Middle frontal gyrus (tissue), 1 donor: ENCODE measurements around the gene PHC2.
A peak's percentile ranks its signal among the peaks of the same experiment; 100 is the strongest.
"Not testable (repeated sequence)": the region's sequence is repeated elsewhere in the genome, so short reads cannot be mapped to it uniquely, and the experiment has no call there.

Experiments used
- DNase-seq: peaks from one replicate; pipeline ENCODE4 v3.0.0-alpha.2; 2015; ENCODE audit warnings: low spot score; ENCODE audit errors: extremely low spot score

The PHC2 gene

DNA sequence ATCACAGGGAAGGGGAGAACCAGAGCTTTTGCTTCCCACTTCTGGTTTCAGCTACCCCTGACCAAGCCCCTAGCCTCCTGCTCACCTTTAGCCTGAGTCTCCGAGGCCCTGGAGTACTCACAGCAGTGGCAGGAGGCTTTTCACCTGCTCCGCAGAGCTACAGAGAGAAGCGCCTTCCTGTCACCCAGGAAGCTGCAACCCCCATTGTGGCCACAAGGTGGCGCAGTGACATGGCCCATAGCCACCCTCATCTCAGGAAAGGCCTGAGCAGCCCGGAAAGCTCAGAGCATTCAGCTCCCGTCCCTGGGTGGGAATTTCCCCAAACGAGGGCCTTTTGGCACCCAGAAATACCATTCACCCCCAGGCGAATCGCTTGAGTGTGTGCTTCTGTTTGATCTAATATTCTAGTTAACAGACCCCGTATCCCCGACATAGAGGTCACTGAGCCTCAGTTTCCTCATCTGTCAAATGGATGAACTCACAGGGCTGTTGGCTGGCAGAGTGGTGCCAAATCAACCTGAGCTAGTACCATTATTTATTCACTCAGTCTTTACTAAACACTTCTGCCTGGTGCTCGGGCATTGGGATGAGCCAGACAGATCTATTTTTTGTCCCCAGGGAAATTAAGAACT, 135.3 kb downstream of the PHC2 start:
- DNase-seq: peak; percentile 79

DNA sequence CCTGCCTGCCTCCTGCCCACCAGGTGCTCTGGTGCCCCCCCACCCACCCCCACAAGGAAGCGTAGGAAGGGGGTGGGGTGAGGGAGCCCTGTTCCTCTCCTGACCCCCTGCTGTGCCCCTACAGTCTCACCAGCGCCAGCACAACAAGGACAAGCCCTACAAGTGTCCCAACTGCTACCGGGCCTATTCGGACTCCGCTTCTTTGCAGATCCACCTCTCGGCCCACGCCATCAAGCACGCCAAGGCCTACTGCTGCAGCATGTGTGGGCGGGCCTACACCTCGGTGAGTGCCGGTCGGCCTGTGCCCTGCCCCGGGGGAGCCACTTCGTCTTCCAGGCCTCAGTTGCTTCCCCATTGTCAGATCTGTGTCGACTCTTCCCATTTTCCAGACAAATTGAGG, 135.9 kb downstream of the PHC2 start:
- DNase-seq: no peak

DNA sequence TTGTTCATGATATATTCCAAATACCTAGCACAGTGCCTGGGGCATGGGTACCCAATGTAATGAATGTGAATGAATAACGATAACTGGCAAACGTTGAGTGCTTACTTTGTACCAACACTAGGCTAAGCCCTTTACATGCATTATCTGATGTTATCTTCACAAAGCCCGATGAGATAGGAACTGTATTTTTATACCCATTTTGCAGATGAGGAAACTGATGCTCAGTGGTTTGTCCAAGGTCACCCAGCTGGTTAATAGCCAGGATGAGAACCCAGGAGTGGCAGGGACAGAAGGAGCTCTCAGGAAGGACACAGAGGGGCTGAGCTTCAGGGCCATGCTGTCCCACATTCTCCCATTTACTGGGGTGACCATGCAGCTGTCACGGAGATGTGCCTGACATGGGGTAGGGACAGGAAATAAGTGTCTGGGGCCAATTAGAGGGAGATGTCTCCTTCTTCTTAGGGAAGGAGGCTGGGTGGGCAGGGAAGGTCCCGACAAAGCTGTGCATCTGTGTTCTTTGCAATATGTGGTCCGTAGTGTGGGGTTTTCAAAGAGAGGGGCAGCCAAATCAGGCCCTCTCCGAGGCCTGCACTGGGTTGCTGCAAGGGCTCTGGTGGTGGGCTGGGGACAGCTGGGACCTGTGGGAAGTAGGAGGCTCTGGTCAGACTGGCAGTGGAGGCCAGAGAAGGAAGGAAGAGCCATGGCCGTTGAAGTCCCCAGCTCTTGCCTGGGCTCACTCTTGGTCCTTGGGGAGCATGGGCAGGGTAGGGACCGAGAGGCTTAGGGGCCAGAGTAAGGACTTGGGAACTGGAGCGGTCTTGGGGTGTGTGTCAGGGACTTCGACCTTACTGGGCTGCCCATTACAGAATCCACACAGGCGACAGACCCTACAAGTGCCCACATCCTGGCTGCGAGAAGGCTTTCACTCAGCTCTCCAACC, 136.6 kb downstream of the PHC2 start:
- DNase-seq: no peak

DNA sequence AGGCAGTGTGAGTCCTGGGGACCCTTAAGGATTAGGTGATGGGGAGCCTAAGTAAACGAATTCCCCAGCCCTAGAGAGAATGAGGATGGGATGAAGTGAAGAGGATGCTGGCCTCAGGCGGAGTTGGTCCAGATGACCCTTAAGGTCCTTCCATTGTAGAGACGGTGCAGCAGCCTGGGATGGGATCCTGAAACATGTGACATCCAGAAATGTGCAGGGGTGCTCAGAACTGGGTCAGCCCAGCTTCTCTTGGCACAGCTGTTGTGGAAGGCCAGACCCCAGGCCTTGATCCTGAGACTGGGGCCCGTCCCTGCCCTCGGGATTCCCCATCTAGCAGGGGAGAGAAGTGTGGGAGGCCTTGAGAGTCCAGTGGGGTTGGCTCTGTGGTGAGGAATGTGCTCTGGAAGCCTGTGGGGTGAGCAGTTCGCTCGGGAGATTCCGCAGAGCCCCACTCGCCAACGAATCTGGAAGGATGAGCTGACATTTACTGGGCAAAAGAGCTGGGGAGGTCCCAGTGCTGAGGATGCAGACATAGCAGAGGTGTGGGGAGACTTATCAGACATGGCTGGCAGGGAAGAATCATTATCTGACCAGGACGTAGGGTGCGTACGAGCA, 138.1 kb downstream of the PHC2 start:
- DNase-seq: no peak

DNA sequence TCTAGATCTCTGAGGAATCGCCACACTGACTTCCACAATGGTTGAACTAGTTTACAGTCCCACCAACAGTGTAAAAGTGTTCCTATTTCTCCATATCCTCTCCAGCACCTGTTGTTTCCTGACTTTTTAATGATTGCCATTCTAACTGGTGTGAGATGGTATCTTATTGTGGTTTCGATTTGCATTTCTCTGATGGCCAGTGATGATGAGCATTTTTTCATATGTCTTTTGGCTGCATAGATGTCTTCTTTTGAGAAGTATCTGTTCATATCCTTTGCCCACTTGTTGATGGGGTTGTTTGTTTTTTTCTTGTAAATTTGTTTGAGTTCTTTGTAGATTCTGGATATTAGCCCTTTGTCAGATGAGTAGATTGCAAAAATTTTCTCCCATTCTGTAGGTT, 140.3 kb downstream of the PHC2 start:
- DNase-seq: not testable (repeated sequence)

DNA sequence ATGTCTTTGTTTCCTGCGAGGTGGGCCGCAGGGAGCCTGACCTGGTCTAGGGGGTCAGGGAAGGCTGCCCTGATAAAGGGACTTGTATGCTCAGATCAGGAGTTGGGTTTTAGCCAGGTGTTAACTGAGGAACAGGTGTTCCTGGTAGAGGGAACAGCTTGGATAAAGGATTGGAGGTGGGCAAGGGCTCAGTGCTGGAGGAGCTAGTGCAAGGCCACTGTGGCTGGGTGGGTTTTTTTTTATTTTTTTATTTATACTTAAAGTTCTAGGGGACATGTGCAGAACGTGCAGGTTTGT, 141.1 kb downstream of the PHC2 start:
- no peak for DNase-seq

DNA sequence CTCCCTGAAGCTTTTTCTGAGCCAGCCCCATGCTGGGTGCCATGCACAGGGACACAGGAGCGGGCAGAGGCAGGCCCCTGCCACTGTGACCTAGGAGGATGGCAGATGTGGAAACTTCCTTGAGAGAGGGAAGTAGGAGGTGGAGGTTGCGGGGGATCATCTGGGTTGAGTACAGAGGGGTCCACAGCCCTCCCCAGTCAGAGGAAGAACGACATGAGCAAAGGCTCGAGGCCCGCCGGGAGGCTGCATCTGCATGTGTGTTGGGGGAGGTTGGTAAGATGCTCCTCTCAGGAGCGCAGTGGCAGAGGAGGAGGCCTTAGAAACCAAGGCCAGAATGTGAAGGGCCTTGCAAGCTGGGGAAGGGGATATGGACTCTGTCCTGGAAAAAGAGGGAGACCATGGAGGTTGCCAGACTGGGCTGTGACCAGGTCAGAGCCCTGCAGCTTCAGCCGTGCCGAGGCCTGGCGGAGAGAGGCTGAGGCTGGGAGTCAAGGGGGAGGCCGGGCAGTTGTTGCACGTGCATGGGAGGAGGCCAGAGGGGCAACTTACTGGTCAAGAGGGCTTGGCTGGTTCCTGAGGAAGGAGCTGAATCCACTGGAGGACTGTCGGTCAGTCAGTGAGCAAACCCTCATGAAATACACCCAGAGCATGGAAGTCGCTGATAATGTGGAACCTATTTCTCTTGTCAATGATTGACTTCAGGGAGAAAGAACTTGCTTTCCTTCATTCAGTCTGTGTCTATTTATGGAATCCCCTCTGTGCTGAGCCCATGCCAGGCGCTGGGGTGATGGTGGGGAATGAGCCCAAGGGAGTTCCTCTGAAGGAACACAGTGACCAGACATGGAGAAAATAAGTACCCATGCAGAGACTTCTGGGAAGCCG, 141.7 kb downstream of the PHC2 start:
- no peak for DNase-seq

DNA sequence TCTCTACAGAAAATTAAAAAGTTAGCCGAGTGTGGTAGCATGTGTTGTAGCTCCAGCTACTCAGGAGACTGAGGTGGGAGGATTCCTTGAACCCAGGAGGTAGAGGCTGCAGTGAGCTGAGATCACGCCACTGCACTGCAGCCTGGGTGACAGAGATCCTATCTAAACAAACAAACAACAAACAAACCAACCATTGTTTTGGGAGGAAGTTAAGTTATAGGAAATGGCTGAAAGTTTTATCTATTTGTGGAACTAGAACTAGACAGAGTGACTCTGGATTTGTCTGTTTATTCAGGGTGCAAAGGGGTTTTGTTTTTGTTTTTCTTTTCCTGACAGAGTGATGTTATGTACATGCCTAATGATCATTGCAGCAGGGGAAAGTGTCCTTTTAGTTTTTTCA, 143.6 kb downstream of the PHC2 start:
- DNase-seq: no peak

DNA sequence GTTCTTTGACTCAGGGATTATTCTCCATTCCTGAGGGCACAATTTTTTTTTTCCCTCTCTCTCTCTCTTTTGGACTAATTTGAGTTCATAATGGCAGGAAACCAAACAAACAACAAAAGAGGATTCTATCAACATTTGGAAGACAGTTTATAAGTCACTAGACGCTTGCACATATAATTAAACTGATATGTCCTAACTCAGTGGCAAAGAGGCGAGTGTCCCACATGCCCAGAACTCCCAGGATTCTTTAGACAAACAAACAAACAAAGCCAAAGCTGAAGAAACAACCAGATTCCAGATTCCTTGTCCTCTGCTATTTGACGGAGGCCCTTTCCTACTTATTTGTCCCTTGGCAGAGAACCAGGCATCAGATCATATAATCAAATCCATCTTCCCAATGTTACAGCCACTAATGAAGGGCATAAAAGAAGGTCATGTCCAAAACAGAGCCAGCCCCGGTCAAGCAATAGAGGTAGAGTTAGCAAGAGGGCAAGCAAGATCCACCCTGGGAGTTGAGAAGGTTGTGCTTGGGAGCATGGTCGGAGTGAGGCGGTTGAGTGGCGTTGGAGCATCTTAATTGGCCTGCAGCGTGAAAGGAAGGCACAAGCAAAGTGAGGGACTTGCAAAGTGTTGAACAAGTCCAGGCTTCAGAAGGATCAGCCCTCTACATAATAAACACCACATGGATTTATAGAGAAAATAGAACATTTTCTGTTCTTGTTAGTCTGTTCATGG, 144.3 kb downstream of the PHC2 start:
- DNase-seq: no peak

DNA sequence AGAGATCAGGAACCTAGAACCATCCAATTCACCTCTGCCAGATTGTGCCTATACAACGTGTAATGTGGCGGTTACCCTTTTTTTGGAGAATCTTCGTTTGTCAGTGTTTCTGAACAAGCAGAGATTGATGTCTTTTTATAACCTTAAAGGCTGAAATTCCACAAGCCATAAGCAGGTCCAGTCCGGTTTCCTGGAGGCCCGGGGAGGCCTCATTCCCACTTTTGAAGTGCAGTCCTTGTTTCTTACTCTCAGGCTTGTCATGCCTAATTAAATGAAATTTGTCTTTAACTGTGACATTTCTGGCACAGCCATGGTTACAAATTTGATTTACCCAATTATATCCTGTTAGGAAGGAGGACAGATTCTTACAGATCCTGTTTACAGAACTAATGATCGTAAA, 146.8 kb downstream of the PHC2 start:
- DNase-seq: no peak

DNA sequence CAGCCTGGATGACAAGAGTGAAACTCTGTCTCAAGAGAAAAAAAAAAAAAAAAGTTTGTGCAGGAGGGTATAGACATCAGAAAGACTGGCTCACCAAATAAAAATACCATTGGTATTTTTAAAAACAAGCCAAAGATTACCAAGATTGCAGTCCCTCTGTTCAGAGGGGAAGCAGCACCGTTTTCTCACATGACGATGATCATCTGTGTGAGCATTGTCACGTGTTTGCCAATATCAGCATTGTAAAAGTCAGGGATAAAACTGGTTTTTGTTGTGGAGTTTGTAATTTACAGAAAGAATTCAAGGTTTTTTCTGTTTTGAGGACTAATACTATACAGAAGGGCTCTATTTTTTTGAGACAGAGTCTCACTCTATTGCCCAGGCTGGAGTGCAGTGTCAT, 148.1 kb downstream of the PHC2 start:
- DNase-seq: no peak

DNA sequence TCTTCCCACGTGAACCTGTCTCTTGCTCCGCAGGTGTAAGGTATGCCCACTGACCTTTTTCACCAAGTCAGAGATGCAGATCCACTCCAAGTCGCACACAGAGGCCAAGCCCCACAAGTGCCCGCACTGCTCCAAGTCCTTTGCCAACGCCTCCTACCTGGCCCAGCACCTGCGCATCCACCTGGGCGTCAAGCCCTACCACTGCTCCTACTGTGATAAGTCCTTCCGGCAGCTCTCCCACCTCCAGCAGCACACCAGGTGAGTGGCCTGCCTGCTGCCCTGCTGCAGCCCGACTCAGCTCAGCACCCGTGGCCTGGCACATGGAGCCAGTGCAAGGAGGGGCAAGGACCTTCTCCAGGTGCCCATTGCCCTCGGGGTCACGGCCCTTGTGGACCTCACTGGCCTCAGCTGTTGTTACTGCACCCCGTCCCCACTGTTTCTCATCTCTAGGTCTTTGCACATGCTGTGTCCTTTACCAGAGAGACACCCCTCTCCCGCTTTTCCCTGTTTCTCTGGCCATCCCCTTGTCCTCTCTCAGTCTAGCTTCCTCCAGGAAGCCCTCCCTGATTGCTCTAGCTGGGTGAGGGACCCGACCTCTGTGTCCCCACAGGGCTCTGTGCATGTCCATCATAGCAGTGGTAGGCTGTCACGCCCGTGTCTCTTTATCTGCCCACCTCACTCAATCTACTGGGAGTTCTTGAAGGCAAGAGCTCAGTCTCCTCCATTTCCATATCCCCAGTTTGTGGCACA, 149.2 kb downstream of the PHC2 start:
- no peak for DNase-seq

DNA sequence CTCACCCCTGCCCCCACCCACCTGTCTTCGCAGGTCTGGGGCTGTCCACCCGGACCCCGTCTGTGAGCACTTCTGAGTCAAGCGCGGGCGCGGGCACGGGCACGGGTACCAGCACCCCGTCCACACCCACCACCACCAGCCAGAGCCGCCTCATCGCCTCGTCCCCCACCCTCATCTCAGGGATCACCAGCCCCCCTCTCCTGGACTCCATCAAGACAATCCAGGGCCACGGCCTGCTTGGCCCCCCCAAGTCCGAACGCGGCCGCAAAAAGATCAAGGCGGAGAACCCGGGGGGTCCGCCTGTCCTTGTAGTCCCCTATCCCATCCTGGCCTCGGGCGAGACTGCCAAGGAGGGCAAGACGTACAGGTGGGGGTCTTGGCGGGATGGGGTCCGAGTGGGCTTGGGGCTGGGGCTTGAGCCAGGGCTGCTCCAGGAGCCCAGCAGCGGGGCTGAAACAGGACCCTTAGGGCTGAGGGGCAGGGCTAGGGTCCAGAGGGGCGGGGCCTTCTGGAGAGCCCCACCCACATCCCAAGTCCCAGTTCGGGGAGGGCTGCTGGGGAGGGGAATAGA, 150.7 kb downstream of the PHC2 start:
- no peak for DNase-seq

DNA sequence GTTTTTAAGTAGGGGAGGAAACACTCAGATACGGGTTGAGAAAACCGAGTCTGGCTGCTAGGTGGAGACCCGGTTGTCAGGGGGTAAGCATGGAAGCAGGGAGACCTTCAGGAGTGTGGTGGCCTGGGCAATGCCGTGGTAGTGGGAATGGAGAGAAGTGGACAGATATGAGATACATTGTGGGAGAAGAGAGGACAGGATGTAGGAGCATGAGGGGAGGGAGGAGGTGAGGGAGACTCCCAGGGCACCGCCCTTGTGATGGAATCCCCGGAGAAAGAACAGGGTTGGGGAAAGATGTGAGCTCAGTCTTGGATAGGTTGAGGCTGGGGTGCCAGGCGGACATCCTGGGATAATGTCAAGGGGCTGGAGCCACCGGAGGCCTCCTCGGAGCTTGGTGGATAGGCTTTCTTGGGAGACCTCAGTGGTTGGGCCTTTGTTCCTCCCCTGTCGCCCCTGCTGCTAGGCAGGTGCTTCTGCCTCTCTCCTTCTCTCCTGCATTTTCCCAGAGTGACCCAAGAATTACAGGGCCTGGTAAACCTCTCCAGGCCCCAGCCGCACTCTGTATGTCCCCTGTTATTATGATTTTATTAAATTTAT, 153.3 kb downstream of the PHC2 start:
- no peak for DNase-seq

DNA sequence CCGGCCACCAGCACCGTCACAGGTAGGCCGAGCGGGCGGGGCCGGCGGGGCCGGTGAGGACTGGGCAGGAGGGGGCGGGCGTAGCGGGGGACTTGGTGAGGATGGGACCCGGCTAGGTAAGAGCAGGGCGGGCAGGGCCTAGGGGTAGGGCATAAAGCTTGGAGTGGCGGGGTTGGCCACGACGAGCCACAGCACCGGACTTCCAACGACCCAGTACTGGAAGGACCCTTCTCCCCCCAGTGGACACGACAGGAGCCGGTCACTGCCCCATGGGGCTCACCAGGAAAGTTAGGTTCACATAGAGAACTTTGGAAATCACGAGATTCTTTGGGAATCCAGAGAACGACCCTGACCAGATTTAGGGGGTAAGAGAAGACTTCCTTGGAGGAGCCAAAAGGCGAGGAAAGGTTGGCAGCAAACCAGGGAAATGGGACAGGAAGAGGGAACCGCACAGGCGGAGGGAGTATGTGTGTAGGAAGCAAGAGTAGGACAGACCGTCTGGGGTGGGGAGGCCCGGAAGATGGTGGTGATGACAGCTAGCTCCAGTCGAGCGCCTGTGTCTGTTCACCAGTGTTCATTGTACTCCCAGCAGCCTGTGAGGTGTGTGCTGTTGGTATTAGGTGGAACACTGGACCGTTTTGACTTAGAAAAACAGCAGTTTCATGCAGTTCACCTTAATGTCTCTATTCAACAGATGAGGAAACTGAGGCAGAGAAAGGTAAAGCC, 154.2 kb downstream of the PHC2 start:
- DNase-seq: no peak

DNA sequence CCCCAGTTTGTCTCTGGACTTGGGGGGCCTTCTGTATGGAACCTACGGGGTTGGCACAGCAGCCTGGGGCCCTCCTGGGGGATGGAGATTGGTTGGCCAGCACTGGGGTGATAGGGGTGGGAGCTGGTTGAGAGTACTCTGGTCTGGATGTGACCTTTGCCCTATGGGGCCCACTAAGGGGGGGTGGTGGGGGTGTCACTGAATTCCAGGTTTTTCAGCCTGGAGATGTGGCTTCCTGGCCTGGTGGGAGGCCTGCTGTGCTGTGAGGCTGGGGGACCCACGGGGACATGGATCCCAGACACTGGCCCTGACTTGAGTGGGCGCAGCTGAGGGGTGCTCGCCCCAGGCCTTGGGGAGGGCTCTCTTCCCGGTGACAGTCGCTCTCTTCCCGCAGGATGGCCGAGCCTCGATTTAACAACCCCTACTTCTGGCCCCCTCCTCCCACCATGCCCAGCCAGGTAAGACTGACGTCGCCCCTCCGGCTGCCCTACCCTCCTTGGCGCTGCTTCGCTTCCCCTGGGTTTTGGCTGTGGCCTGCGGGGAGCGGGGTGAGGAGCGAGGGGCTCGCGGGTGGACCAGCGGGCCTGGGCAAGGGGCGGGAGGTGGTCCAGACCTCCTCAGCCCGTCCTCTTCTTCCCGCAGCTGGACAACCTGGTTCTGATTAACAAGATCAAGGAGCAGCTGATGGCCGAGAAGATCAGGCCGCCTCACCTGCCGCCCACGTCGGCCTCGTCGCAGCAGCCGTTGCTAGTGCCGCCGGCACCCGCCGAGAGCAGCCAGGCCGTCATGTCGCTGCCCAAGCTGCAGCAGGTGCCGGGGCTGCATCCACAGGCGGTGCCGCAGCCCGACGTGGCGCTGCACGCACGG, 155.0 kb downstream of the PHC2 start:
- no peak for DNase-seq

DNA sequence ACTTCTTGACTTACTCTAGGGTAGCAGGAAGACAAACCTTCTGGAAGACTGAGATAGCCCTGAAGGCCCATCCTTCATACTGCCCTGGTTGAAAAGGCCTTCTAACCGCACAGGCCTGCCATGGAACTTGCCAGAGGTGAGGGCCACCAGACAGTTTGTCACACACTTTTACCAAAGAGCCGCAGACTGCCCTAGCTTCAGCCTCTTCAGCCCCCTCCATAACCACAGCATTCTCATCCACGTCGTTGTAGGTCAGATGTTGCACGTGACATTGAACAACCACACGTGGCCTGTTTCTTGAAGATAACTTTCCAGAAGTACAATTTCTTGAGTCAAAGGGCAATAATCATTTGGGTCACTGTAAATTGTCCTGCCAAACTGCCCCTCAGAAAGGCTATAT, 155.7 kb downstream of the PHC2 start:
- no peak for DNase-seq

DNA sequence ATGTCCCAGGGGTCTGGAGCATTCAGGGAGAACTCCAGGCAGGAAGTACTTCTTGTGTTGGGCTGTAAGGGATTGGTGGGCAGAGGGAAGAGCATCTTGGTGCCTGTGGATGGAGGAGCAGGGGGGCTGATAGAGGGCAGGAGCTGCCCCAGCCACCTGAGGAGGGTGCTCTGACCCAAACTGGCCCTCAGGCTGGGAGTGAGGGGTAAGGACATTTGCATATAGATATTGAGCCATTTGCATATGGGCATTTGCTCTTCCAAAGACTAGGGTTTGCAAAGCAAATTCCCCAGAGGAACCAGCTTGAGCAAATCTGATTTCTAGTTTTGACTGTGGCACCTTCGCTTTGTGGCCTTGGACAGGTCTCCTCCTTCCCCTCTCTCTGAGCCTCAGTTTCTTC, 156.4 kb downstream of the PHC2 start:
- DNase-seq: no peak
